GM10266 (cell line): ENCODE data around the gene MRPL45.

Experiments used
- DNase-seq: peaks from one replicate; pipeline ENCODE4 v3.0.0; 2012; ENCODE audit errors: extremely low spot score
- TF ChIP-seq, protein P1 (sequence below): IDR thresholded peaks from 2 replicates; pipeline ENCODE4 v1.5.1; 2012; ENCODE audit warnings: mild to moderate bottlenecking, low read depth; ENCODE audit not compliant: control insufficient read depth, insufficient read depth; ENCODE audit errors: missing control alignments

The MRPL45 gene

GRCh38 chr17:38357486-38358123 is 60.6 kb downstream of the MRPL45 start:
- TF ChIP-seq, protein P1, sequence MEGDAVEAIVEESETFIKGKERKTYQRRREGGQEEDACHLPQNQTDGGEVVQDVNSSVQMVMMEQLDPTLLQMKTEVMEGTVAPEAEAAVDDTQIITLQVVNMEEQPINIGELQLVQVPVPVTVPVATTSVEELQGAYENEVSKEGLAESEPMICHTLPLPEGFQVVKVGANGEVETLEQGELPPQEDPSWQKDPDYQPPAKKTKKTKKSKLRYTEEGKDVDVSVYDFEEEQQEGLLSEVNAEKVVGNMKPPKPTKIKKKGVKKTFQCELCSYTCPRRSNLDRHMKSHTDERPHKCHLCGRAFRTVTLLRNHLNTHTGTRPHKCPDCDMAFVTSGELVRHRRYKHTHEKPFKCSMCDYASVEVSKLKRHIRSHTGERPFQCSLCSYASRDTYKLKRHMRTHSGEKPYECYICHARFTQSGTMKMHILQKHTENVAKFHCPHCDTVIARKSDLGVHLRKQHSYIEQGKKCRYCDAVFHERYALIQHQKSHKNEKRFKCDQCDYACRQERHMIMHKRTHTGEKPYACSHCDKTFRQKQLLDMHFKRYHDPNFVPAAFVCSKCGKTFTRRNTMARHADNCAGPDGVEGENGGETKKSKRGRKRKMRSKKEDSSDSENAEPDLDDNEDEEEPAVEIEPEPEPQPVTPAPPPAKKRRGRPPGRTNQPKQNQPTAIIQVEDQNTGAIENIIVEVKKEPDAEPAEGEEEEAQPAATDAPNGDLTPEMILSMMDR: no peak

GRCh38 chr17:38358586-38359513 is 61.9 kb downstream of the MRPL45 start:
- DNase-seq: no peak
- TF ChIP-seq, protein P1: no peak

More at GRCh38 chr17:38357486-38358123, 60.6 kb downstream of the MRPL45 start:
- DNase-seq: no peak

DNA sequence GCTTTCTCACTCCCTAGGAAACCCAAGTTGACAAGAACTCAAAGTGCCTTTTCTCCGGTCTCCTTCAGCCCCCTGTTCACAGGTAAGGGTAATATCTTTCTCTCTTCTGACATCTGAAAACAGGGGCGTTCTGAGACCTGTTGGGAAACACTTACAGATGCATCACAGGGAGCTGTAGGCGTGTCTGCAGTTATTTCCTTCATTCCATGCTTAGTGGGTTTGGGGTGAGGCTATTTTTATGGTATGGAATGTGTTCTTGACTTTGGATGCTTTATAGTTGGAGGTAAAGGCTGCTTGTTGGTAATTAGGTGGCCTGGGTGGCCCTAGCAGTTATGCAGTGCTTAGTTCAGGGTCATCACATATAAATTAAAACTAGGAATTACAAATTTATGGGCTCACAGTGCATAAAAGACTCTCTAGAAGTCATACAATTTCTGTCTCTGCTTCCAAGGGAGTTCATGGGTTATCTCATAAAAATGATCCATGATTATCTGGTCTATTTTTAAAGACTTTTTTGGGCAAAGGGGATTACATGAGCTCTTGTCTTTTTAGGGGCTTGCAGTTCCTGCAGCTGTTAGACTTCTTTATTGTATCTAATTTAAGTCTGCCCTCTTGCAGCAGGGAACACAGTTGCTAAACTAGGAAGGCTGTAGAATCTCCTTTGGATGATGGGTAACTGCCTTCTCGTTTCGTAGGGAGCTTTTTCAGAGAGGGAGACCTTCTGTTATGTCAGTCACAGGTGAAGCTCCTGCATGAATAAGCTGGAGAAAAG is 64.9 kb downstream of the MRPL45 start:
- TF ChIP-seq, protein P1: no peak
- DNase-seq: no peak

DNA sequence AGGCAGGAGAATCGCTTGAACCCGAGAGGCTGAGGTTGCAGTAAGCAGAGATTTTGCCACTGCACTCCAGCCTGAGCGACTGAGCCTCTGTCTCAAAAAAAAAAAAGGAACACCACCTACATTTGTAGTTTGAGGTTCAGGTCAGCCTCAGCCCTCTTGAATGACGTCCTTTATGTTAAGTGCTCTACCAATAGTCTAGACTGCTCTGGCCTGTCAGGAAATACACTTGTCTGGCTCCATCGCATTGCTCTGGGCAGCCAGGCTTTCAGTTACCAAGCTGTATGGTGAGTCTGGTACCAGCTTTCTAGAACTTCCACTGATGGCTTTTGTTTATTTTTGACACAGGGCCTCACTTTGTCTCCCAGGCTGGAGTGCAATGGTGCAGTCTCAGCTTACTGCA is 66.0 kb downstream of the MRPL45 start:
- DNase-seq: no peak
- TF ChIP-seq, protein P1: no peak

DNA sequence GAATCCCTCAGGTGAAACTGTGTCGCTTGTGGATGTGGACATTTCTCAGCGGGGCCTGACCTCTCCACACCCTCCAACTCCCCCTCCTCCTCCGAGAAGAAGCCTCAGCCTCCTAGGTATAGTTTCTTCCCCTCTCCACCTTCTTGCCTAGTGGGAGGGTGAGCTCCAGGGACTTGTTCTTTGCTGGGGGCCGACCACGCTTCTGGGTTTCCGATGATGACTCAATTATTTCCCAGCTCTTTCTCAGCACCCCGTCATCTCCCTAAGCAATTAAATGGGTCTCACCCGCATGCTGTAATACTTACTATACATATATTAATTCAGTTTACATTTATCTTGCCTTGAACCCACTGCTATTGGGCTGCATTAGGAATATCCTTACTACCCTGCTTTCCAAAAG is 67.8 kb downstream of the MRPL45 start:
- TF ChIP-seq, protein P1: no peak

DNA sequence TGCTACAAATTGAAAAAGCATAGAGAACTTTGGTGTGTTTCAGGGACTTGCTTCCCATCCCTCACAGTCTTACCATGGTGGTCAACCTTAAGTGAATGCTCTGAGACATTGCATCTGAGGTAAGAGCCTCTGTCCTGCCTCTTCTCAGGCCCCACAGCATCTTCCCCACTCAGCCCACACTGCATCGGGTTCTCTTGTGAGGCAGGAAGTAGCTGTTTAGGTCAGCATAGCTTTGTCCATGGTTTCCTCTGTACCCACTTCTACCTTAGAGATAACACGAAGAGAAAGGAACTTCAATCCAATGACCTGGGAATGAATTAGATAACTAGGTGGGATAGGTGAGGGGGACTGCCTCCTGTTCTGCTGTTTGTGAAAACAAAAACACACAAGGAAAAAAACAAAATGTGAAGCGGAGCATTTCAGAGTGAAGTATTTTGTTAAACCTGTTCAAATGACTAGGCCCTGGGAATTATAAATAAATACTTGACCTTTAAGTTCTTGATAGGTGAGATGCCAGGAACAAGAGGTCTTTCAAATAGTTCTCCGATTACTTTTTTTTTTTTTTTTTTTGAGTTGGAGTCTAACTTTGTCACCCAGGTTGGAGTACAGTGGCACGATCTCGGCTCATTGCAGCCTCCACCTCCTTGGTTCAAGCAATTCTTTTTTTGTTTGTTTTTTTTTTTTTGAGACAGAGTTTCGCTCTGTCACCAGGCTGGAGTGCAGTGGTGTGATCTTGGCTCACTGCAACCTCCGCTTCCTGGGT is 72.3 kb downstream of the MRPL45 start:
- DNase-seq: no peak
- TF ChIP-seq, protein P1: no peak

More for the DNA sequence above, 67.8 kb downstream of the MRPL45 start:
- DNase-seq: no peak
